ENCODE results near the gene GJE1. TPM values are rescaled to one million over a fixed set of nuclear protein-coding genes. Genes with fewer than 3 reads are reported as not detected.

The GJE1 gene
- total RNA-seq, 4 donors from 2014 or later = not detected

DNA sequence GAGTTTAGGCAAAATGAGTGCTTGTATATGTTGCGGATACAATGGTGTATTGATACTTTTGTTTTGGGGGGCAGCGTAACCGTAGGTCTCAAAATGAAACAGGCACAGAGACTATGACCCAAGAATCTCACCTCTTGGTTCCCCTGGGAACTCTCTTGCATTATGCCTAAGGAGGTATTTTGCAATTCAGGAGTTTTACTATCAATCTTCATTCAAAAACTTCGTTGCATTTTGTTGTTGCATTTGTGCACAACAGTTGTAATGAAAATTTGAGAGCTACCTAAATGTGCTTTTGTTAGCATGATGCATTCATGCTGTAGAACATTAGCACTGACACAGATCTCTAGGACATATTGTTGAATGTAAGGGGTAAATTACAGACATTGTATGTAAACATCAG is 32.5 kb downstream of the GJE1 start:
- 91 to 92% methylated on average over 4 of the region's 4 CpGs for WGBS, 2 donors
- peaks cover 0 to 14% of the 10 kb centered on the region in 2 donors for H3K36me3 ChIP-seq
- intact Hi-C loops (cut with DNase I) = no loop called here
- no peak for TF ChIP-seq POLR2A (IDR thresholded peaks at IDR 0.05)
- TF ChIP-seq, protein P1, sequence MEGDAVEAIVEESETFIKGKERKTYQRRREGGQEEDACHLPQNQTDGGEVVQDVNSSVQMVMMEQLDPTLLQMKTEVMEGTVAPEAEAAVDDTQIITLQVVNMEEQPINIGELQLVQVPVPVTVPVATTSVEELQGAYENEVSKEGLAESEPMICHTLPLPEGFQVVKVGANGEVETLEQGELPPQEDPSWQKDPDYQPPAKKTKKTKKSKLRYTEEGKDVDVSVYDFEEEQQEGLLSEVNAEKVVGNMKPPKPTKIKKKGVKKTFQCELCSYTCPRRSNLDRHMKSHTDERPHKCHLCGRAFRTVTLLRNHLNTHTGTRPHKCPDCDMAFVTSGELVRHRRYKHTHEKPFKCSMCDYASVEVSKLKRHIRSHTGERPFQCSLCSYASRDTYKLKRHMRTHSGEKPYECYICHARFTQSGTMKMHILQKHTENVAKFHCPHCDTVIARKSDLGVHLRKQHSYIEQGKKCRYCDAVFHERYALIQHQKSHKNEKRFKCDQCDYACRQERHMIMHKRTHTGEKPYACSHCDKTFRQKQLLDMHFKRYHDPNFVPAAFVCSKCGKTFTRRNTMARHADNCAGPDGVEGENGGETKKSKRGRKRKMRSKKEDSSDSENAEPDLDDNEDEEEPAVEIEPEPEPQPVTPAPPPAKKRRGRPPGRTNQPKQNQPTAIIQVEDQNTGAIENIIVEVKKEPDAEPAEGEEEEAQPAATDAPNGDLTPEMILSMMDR (IDR thresholded peaks at IDR 0.05) = no peak
- H3K27ac ChIP-seq = no peak overlapping the region
- no peak for DNase-seq
- no peaks in the 10 kb centered on the region for H3K9me3 ChIP-seq
- H3K27me3 ChIP-seq = no peaks in the 10 kb centered on the region
- peaks cover 3 to 5% of the 10 kb centered on the region in 2 donors for H3K4me1 ChIP-seq
- no peak overlapping the region for H3K4me3 ChIP-seq (replicated peaks in 1 of 3)

DNA sequence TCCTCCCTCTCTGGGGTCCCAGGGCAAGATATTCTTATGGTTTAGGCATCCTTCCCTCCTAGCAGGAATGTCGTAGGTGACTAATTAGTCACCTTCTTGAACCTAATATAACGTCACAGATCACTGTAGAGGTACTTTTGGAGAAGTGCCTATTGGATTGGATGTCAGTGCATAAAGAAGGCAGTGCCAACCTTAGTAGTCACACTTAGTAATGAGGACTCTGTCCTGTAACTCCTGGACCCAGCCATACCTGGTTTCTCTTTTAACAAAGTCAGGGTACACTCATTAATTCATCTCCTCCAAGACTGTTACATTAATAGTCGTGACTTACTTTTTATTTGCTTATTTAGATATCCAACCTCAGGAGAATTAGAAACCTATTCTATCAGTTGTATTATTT is 34.3 kb downstream of the GJE1 start:
- 93 to 96% methylated on average over 3 of the region's 3 CpGs for WGBS, 2 donors
- intact Hi-C loops (cut with DNase I) = no loop called here
- Histone ChIP-seq H3K4me3 (replicated peaks in 1 of 3) (no peak overlapping the region), H3K27ac (no peak overlapping the region), H3K27me3 (no peaks in the 10 kb centered on the region), H3K36me3 (peaks cover 3 to 17% of the 10 kb centered on the region in 2 donors), H3K9me3 (no peaks in the 10 kb centered on the region), H3K4me1 (peaks cover 0 to 3% of the 10 kb centered on the region in 2 donors)
- TF ChIP-seq, protein P1 (IDR thresholded peaks at IDR 0.05) = no peak
- no peak for TF ChIP-seq POLR2A (IDR thresholded peaks at IDR 0.05)
- no peak for DNase-seq

DNA sequence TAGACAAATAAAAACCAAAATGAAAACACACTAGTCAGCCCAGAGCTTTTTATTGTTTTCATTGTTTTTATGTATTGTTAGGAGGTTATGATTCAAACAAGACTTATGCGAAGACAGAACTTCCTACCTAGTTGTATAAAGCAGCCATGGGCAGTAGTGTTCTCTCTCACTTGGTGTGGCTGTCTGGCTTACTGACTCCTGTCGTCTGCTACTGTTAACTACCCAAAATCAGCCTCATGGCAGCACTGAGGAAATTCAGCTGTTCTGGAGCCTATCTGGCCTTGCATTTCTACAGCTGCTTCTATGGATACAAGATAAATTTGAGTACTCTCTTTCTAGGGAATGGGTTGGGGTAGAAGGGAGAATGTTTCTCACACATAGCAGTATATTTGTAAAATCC is 34.8 kb downstream of the GJE1 start:
- 92 to 94% methylated on average over 2 of the region's 2 CpGs for WGBS, 2 donors
- peaks cover 0 to 2% of the 10 kb centered on the region in 2 donors for H3K4me1 ChIP-seq
- H3K27me3 ChIP-seq = no peaks in the 10 kb centered on the region
- DNase-seq = no peak
- H3K4me3 ChIP-seq (replicated peaks in 1 of 3) = no peak overlapping the region
- no peaks in the 10 kb centered on the region for H3K9me3 ChIP-seq
- intact Hi-C loops (cut with DNase I) = no loop called here
- H3K36me3 ChIP-seq = peaks cover 7 to 17% of the 10 kb centered on the region in 2 donors
- H3K27ac ChIP-seq = no peak overlapping the region
- no peak for TF ChIP-seq POLR2A (IDR thresholded peaks at IDR 0.05)
- TF ChIP-seq, protein P1 (IDR thresholded peaks at IDR 0.05) = no peak

DNA sequence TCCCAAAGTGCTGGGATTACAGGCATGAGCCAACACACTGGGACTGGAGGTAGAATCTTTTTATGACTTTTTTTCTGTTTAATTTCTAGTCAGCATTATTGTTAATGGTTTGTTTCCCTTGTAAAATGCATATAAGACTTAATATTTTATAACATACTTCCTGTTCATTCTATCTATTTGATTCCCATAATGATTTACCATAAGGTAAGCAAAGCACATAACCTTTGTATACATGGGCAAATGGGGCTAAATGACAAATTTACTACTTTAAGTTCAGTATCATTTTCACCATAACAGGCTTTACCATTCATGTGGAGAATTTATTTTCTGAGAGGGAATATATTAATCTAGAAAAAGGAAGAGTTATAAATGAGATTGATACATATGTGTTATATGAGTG is 38.6 kb downstream of the GJE1 start:
- Histone ChIP-seq H3K4me1 (no peaks in the 10 kb centered on the region), H3K4me3 (replicated peaks in 1 of 3) (no peak overlapping the region), H3K27me3 (no peaks in the 10 kb centered on the region), H3K36me3 (peaks cover 10 to 17% of the 10 kb centered on the region in 2 donors), H3K9me3 (no peaks in the 10 kb centered on the region), H3K27ac (no peak overlapping the region)
- DNase-seq = no peak
- intact Hi-C loops (cut with DNase I) = no loop called here
- TF ChIP-seq, protein P1 (IDR thresholded peaks at IDR 0.05) = no peak
- no peak for TF ChIP-seq POLR2A (IDR thresholded peaks at IDR 0.05)

DNA sequence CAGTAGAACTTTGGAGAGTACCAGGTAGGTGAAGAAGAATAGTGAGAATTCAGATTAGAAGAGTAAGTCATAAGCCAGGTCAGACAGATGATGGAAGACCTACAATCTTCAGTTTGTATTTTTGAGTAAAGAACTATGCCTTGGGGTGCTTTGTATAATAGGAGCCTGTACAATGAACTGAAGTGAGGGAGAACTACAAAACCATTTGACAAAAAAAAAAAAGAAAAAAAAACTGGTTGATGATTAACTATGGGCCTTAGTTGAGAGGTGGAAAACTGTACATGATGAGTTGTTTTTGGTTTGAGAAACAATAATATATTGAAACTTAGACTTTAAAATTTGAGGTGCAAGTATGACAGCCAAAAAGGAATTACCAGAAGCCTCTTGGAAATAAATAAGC is 40.0 kb downstream of the GJE1 start:
- no peak for DNase-seq
- no peak overlapping the region for H3K4me3 ChIP-seq (replicated peaks in 1 of 3)
- H3K4me1 ChIP-seq = no peaks in the 10 kb centered on the region
- TF ChIP-seq, protein P1 (IDR thresholded peaks at IDR 0.05) = no peak
- no peak for TF ChIP-seq POLR2A (IDR thresholded peaks at IDR 0.05)
- no peak overlapping the region for H3K27ac ChIP-seq
- H3K36me3 ChIP-seq = peaks cover 9 to 12% of the 10 kb centered on the region in 2 donors
- H3K27me3 ChIP-seq = no peaks in the 10 kb centered on the region
- intact Hi-C loops (cut with DNase I) = no loop called here
- no peaks in the 10 kb centered on the region for H3K9me3 ChIP-seq
